Measurements from ENCODE around the gene CAPNS2. TPM values are rescaled to one million over a fixed set of nuclear protein-coding genes. Genes with fewer than 3 reads are reported as not detected.

Gene CAPNS2
- total RNA-seq, 1 donor from 2014 or later: not detected

GRCh38 chr16:55575496-55575895 is 9.0 kb downstream of the CAPNS2 start:
- no peaks in the 10 kb centered on the region for H3K4me1 Mint-ChIP-seq (ENCODE audit: low read depth, unreplicated experiment)
- DNase-seq: no peak
- no peak overlapping the region for H3K4me3 Mint-ChIP-seq (ENCODE audit: unreplicated experiment)
- no peak for TF ChIP-seq CTCF (IDR thresholded peaks at IDR 0.05; ENCODE audit: partially characterized antibody, unreplicated experiment)
- no peak overlapping the region for H3K27ac Mint-ChIP-seq (ENCODE audit: unreplicated experiment)
- H3K27me3 Mint-ChIP-seq (ENCODE audit: unreplicated experiment): no peaks in the 10 kb centered on the region
- H3K36me3 Mint-ChIP-seq (ENCODE audit: unreplicated experiment): no peaks in the 10 kb centered on the region
- H3K9me3 Mint-ChIP-seq (ENCODE audit: unreplicated experiment): peaks cover 2% of the 10 kb centered on the region

GRCh38 chr16:55576384-55576783 is 9.9 kb downstream of the CAPNS2 start:
- no peak overlapping the region for H3K27ac Mint-ChIP-seq (ENCODE audit: unreplicated experiment)
- H3K4me3 Mint-ChIP-seq (ENCODE audit: unreplicated experiment): no peak overlapping the region
- H3K4me1 Mint-ChIP-seq (ENCODE audit: low read depth, unreplicated experiment): no peaks in the 10 kb centered on the region
- DNase-seq: no peak
- no peaks in the 10 kb centered on the region for H3K36me3 Mint-ChIP-seq (ENCODE audit: unreplicated experiment)
- peaks cover 2% of the 10 kb centered on the region for H3K9me3 Mint-ChIP-seq (ENCODE audit: unreplicated experiment)
- H3K27me3 Mint-ChIP-seq (ENCODE audit: unreplicated experiment): no peaks in the 10 kb centered on the region
- no peak for TF ChIP-seq CTCF (IDR thresholded peaks at IDR 0.05; ENCODE audit: partially characterized antibody, unreplicated experiment)

- Mint-ChIP-seq H3K36me3 (ENCODE audit: unreplicated experiment) (no peaks in the 10 kb centered on the region), H3K27ac (ENCODE audit: unreplicated experiment) (no peak overlapping the region), H3K27me3 (ENCODE audit: unreplicated experiment) (no peaks in the 10 kb centered on the region), H3K9me3 (ENCODE audit: unreplicated experiment) (peaks cover 2% of the 10 kb centered on the region), H3K4me1 (ENCODE audit: low read depth, unreplicated experiment) (no peaks in the 10 kb centered on the region), H3K4me3 (ENCODE audit: unreplicated experiment) (no peak overlapping the region)
- no peak for DNase-seq
- TF ChIP-seq CTCF (IDR thresholded peaks at IDR 0.05; ENCODE audit: partially characterized antibody, unreplicated experiment): no peak
These were observed 11.4 kb downstream of the CAPNS2 start for GRCh38 chr16:55577887-55578286.

- peak overlapping the region; percentile 58 for H3K4me3 Mint-ChIP-seq (ENCODE audit: unreplicated experiment)
- no peaks in the 10 kb centered on the region for H3K36me3 Mint-ChIP-seq (ENCODE audit: unreplicated experiment)
- TF ChIP-seq CTCF (IDR thresholded peaks at IDR 0.05; ENCODE audit: partially characterized antibody, unreplicated experiment): no peak
- peak overlapping the region; percentile 81 for H3K27ac Mint-ChIP-seq (ENCODE audit: unreplicated experiment)
- peaks cover 2% of the 10 kb centered on the region for H3K9me3 Mint-ChIP-seq (ENCODE audit: unreplicated experiment)
- DNase-seq: no peak
- H3K27me3 Mint-ChIP-seq (ENCODE audit: unreplicated experiment): no peaks in the 10 kb centered on the region
- peaks cover 7% of the 10 kb centered on the region for H3K4me1 Mint-ChIP-seq (ENCODE audit: low read depth, unreplicated experiment)
These were observed 19.1 kb downstream of the CAPNS2 start for GRCh38 chr16:55585631-55586030.

- Mint-ChIP-seq H3K4me1 (ENCODE audit: low read depth, unreplicated experiment) (peaks cover 7% of the 10 kb centered on the region), H3K4me3 (ENCODE audit: unreplicated experiment) (no peak overlapping the region), H3K27ac (ENCODE audit: unreplicated experiment) (no peak overlapping the region), H3K27me3 (ENCODE audit: unreplicated experiment) (no peaks in the 10 kb centered on the region), H3K9me3 (ENCODE audit: unreplicated experiment) (peaks cover 2% of the 10 kb centered on the region), H3K36me3 (ENCODE audit: unreplicated experiment) (no peaks in the 10 kb centered on the region)
- no peak for DNase-seq
- TF ChIP-seq CTCF (IDR thresholded peaks at IDR 0.05; ENCODE audit: partially characterized antibody, unreplicated experiment): no peak
These were observed 22.3 kb downstream of the CAPNS2 start for GRCh38 chr16:55588799-55589198.

All from glutamatergic neuron (in vitro differentiated cells).